ENCODE data around the gene DDC. TPM values are rescaled to one million over a fixed set of nuclear protein-coding genes. Genes with fewer than 3 reads are reported as not detected.

The DDC gene
- total RNA-seq, 4 donors from 2014 or later: 0.35 TPM; not detected in 3

DNA sequence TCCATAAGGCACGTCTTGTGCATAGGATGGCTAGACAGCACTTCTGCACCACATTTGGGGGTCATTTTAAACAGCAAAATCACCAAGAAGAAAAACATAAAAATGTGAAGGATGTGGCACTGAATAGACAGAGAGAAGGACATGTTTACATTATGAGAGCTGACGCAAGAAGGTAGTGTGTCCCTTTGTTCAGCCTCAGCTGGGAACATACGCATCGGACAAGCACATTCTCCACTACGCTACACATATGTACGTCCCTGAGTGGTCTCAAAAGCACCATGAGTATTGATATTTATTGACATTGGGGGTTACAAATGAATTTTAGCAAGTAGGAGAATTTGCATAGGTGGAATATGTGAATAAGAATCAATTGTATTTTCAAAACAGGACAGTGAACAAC is 20.2 kb downstream of the DDC start:
- DNase-seq: no peak
- Histone ChIP-seq H3K27ac (no peak overlapping the region), H3K4me1 (no peaks in the 10 kb centered on the region), H3K36me3 (no peaks in the 10 kb centered on the region), H3K4me3 (no peak overlapping the region), H3K9me3 (no peaks in the 10 kb centered on the region), H3K27me3 (no peaks in the 10 kb centered on the region)
- intact Hi-C loops (cut with DNase I): no loop called here
- TF ChIP-seq POLR2A (IDR thresholded peaks at IDR 0.05) (no peak), CTCF (IDR thresholded peaks at IDR 0.05) (no peak)
- WGBS, 2 donors: 76% methylated on average over 6 of the region's 6 CpGs

- TF ChIP-seq CTCF (IDR thresholded peaks at IDR 0.05) (no peak), POLR2A (IDR thresholded peaks at IDR 0.05) (no peak)
- Histone ChIP-seq H3K9me3 (no peaks in the 10 kb centered on the region), H3K4me1 (no peaks in the 10 kb centered on the region), H3K36me3 (no peaks in the 10 kb centered on the region), H3K4me3 (no peak overlapping the region), H3K27me3 (no peaks in the 10 kb centered on the region), H3K27ac (no peak overlapping the region)
- DNase-seq: no peak
- intact Hi-C loops (cut with DNase I): no loop called here
- 82 to 87% methylated on average over 16 to 18 of the region's 18 CpGs for WGBS, 2 donors
These were observed 21.3 kb downstream of the DDC start for GRCh38 chr7:50543776-50544442.

DNA sequence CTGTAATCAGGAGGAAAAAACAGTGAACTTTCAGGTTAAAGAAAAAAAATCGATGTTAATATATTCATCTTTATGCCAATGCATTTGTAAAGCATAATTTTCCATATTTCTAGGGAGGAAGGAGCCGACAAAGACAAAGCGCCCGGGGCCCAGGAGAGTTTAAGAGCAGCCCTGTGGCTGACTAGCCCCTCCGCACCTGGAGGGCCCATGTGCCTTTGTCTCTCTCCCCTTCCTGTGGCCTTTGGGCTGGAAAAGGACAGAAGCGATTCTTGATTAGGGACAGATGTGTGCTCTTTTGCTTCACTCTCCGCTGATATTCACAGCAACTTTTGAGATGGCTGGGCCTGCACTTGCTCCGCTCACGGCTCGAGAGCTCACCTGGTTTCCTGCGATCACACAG is 23.1 kb downstream of the DDC start:
- no peak for TF ChIP-seq CTCF (IDR thresholded peaks at IDR 0.05)
- Histone ChIP-seq H3K27ac (no peak overlapping the region), H3K4me1 (no peaks in the 10 kb centered on the region), H3K4me3 (no peak overlapping the region), H3K36me3 (no peaks in the 10 kb centered on the region), H3K9me3 (no peaks in the 10 kb centered on the region), H3K27me3 (no peaks in the 10 kb centered on the region)
- no peak for DNase-seq
- WGBS, 2 donors: 84 to 89% methylated on average over 10 of the region's 11 CpGs
- intact Hi-C loops (cut with DNase I): no loop called here

DNA sequence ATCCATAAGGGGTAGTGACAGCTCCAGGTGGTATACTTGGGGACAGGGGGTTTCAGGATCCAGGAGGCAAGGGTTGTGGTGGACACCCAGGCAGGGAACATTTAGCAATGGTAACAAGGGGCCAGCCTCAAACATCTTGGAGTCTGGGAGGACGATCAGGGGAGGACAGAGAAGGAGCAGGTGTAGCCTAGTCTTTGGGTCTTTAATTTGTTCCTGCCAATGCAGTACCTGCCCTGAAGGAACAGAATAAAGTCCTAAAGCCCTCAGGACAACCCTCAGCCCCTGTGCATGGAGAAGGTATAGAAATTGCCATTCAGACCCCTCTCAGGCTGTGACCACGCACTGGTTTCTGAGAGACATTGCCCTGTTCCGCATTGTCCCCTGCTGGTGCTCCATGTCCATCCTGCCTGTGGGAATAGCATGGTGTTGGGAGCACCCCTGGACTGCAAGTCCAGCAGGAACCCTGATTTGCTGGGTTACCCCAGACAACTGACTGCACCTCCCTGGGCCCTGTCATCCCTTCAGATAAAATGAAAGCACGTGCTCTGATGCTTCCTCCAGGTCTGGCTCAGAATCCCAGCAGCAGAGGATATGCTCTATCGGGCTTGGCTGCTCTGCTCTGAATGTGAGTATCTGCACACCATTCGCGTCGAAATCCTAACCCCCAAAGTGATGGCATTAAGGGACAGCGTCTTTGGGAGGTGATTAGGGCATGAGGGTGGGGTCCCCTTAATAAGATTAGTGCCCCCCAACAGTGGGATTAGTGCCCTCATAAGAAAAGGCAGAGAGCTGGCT is 24.2 kb downstream of the DDC start:
- H3K36me3 ChIP-seq: no peaks in the 10 kb centered on the region
- intact Hi-C loops (cut with DNase I): no loop called here
- H3K9me3 ChIP-seq: no peaks in the 10 kb centered on the region
- DNase-seq: no peak
- no peaks in the 10 kb centered on the region for H3K4me1 ChIP-seq
- no peak overlapping the region for H3K27ac ChIP-seq
- no peak overlapping the region for H3K4me3 ChIP-seq
- TF ChIP-seq POLR2A (IDR thresholded peaks at IDR 0.05): no peak
- TF ChIP-seq CTCF (IDR thresholded peaks at IDR 0.05): no peak
- no peaks in the 10 kb centered on the region for H3K27me3 ChIP-seq
- WGBS, 2 donors: 89 to 99% methylated on average over 8 to 9 of the region's 9 CpGs

DNA sequence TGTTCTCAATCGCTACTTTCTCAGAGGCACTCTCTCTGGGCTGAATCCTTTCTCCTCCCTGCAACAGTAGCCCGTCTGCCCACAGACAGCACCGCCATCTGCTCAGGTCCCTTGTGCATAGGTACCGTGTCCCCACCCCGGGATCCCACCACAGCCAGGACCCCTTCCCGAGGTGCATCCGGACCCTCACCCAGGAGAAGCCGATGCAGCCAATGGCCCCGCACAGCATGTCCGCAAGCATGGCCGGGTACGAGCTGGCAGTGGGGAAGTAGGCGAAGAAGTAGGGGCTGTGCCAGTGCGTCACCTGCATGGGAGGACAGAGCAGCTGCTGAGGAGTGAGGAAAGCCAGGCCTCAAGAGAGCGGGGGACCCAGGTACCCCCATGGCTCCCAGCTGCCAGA is 25.5 kb downstream of the DDC start:
- 94 to 100% methylated on average over 1 to 9 of the region's 15 CpGs for WGBS, 2 donors
- Histone ChIP-seq H3K27me3 (no peaks in the 10 kb centered on the region), H3K4me3 (no peak overlapping the region), H3K36me3 (no peaks in the 10 kb centered on the region), H3K4me1 (peaks cover 0 to 5% (median 0%) of the 10 kb centered on the region in 3 donors), H3K9me3 (no peaks in the 10 kb centered on the region), H3K27ac (no peak overlapping the region)
- TF ChIP-seq POLR2A (IDR thresholded peaks at IDR 0.05): no peak
- TF ChIP-seq CTCF (IDR thresholded peaks at IDR 0.05): no peak
- no peak for DNase-seq
- intact Hi-C loops (cut with DNase I): no loop called here

All from esophagus squamous epithelium (tissue), 5 donors.